GM12878 (cell line): ENCODE results near the gene SPRY4. TPM values are rescaled to one million over a fixed set of nuclear protein-coding genes. Genes with fewer than 3 reads are reported as not detected.

Experiments
- ATAC-seq: fragments of 200-7000 bp; cut with Tn5 transposase; 3 replicates; pipeline ENCODE4 v1.9.1; 2020; ENCODE audit warnings: mild to moderate bottlenecking, moderate library complexity
- BruUV-seq: library from RNA; stranded (reverse); fragments of 400-500 nt; replicated peaks from 2 replicates; lab custom pipeline; 2021; lab: Mats Ljungman, UMichigan
- CTCF ChIA-PET: fragments of 300-600 bp; sonication (Branson Sonifier 250); formaldehyde crosslinking; extraction: SDS; loops from one replicate; lab custom pipeline; 2021; ENCODE audit warnings: inconsistent platforms; lab: Yijun Ruan, JAX
- POLR2A ChIA-PET: fragments of 350-600 bp; formaldehyde crosslinking; extraction: SDS; loops from one replicate; lab custom pipeline; 2021; ENCODE audit warnings: inconsistent platforms; lab: Charles Lee
- RAD21 ChIA-PET: fragments of 300-600 bp; sonication (Branson Sonifier 250); formaldehyde crosslinking; loops from one replicate; lab custom pipeline; 2023; ENCODE audit warnings: antibody characterized with exemption; ENCODE audit not compliant: unreplicated experiment; lab: Charles Lee
- SMC1A ChIA-PET: fragments of 300-600 bp; sonication (Branson Sonifier 250); formaldehyde crosslinking; loops from one replicate; lab custom pipeline; 2023; ENCODE audit not compliant: unreplicated experiment, uncharacterized antibody; lab: Charles Lee
- DNase-seq: peaks from one replicate; pipeline ENCODE4 v3.0.0-alpha.2; 2011; ENCODE audit warnings: low read depth, low spot score
- FAIRE-seq: peaks from 3 replicates; lab custom pipeline; 2011; peaks lifted over from hg19 to GRCh38; lab: Jason Lieb, UNC
- H2AFZ ChIP-seq: 2 replicates; pipeline ENCODE4 v1.6.0; 2011; ENCODE audit warnings: low read depth, low read length, control low read depth; ENCODE audit not compliant: control insufficient read depth
- H3K27ac ChIP-seq: 2 replicates; pipeline ENCODE4 v1.5.1; 2011; ENCODE audit warnings: control low read depth; ENCODE audit not compliant: control insufficient read depth, insufficient read depth
- H3K27me3 ChIP-seq, 2 experiments: replicated peaks in 1 of 2; 2 replicates each; pipeline versions ENCODE4 v1.6.0 to v1.6.1; 2011; ENCODE audit warnings: low read length in 1 of 2; ENCODE audit not compliant: control insufficient read depth in 2 of 2, insufficient read depth in 2 of 2
- H3K36me3 ChIP-seq, 2 experiments: 2 replicates each; pipeline ENCODE4 v1.5.1; 2011; ENCODE audit warnings: low read length in 1 of 2; ENCODE audit not compliant: control insufficient read depth in 2 of 2, insufficient read depth in 2 of 2
- H3K4me1 ChIP-seq: 2 replicates; pipeline ENCODE4 v1.6.1; 2011; ENCODE audit warnings: mild to moderate bottlenecking, low read length, moderate library complexity, mixed read lengths; ENCODE audit not compliant: control insufficient read depth, insufficient read depth
- H3K4me2 ChIP-seq: 2 replicates; pipeline ENCODE4 v1.6.0; 2011; ENCODE audit warnings: control low read depth; ENCODE audit not compliant: control insufficient read depth, insufficient read depth
- H3K4me3 ChIP-seq: fragments of 200-600 bp; sonication (generic); 2 replicates; pipeline ENCODE4 v1.5.1; 2016
- H3K79me2 ChIP-seq: 2 replicates; pipeline ENCODE4 v1.6.0; 2011; ENCODE audit warnings: low read length; ENCODE audit not compliant: control insufficient read depth, insufficient read depth
- H3K9ac ChIP-seq: 2 replicates; pipeline ENCODE4 v1.8.0; 2011; ENCODE audit warnings: low read length, control low read depth, mixed read lengths; ENCODE audit not compliant: control insufficient read depth, insufficient read depth
- H3K9me3 ChIP-seq: replicated peaks from 3 replicates; pipeline ENCODE4 v1.5.1; 2011; ENCODE audit warnings: mild to moderate bottlenecking, low read length; ENCODE audit not compliant: control insufficient read depth, insufficient read depth
- H4K20me1 ChIP-seq: 2 replicates; pipeline ENCODE4 v1.6.0; 2011; ENCODE audit not compliant: control insufficient read depth, insufficient read depth
- BACH1 ChIP-seq: fragments of 450-650 bp; IDR thresholded peaks from 2 replicates; pipeline ENCODE4 v1.6.1; 2017; ENCODE audit warnings: mild to moderate bottlenecking, borderline replicate concordance
- CEBPB ChIP-seq, 2 experiments: fragments of 150-350 bp in 1 of 2; IDR thresholded peaks; 2 replicates each; pipeline ENCODE4 v1.6.1; 2012 to 2014; ENCODE audit warnings: low read depth in 2 of 2, low read length in 2 of 2, borderline replicate concordance in 1 of 2, inconsistent platforms in 1 of 2
- CHD1 ChIP-seq: IDR thresholded peaks from 2 replicates; pipeline ENCODE4 v1.6.1; 2012; ENCODE audit warnings: low read depth, low read length, improper control_type of control experiment
- ETV6 ChIP-seq, 2 experiments: fragments of 450-650 bp in 1 of 2; IDR thresholded peaks in 1 of 2; conservative IDR thresholded peaks in 1 of 2; 2 replicates each; pipeline ENCODE4 v1.6.1; 2014; ENCODE audit warnings: antibody characterized with exemption in 1 of 2, borderline replicate concordance in 1 of 2, low read depth in 1 of 2, mild to moderate bottlenecking in 1 of 2, moderate library complexity in 1 of 2
- PAX5 ChIP-seq: IDR thresholded peaks from 2 replicates; pipeline ENCODE4 v1.6.1; 2011; ENCODE audit warnings: low read depth, low read length, borderline replicate concordance
- POLR2A ChIP-seq: IDR thresholded peaks from 2 replicates; pipeline ENCODE4 v1.6.1; 2011; ENCODE audit warnings: low read depth, mild to moderate bottlenecking, low read length
- SMAD5 ChIP-seq: IDR thresholded peaks from 2 replicates; pipeline ENCODE4 v1.6.1; 2016; ENCODE audit warnings: antibody characterized with exemption, low read depth
- SMARCA5 ChIP-seq: fragments of 450-650 bp; IDR thresholded peaks from 2 replicates; pipeline ENCODE4 v1.6.1; 2017; ENCODE audit warnings: mild to moderate bottlenecking
- TBL1XR1 ChIP-seq: IDR thresholded peaks from 2 replicates; pipeline ENCODE4 v1.6.1; 2012; ENCODE audit warnings: low read depth, low read length, improper control_type of control experiment
- WGBS: methylation state at CpG from one replicate; pipeline ENCODE4 v1.1.6; 2016; ENCODE audit warnings: low lambda C conversion rate; ENCODE audit not compliant: insufficient replicate concordance, insufficient coverage; ENCODE audit errors: missing lambda C conversion rate; 5-methylcytosine and 5-hydroxymethylcytosine counted together
- in situ Hi-C: fragments of 300-500 bp; cut with MboI; formaldehyde crosslinking; loops from 9 replicates; pipeline ENCODE4 v1.14.3; 2018; ENCODE audit warnings: mixed read lengths
- intact Hi-C: fragments of 100-400 bp; cut with micrococcal nuclease; formaldehyde crosslinking; loops from one replicate; pipeline ENCODE4 v1.14.2; 2022; ENCODE audit not compliant: unreplicated experiment
- polyA plus RNA-seq, 11 experiments: library from polyadenylated mRNA; depleted of rRNA in 4 of 11; unstranded in 6 of 11; stranded (reverse) in 5 of 11; fragments of >200 nt; fragmentation: Nextera tagmentation in 4 of 11; fragmentation: Illumina TruSeq in 1 of 11; extraction: Ambion mirVana in 4 of 11; extraction: Trizol in 1 of 11; gene quantifications; 1 replicate in 1 of 11; 2 replicates in 10 of 11; pipeline versions ENCODE4 v1.2.1 to v1.2.3, GENCODE V29; 2011 to 2016; ENCODE audit warnings: inconsistent platforms in 2 of 11, missing spikeins in 2 of 11, low read depth in 1 of 11
- total RNA-seq, 4 experiments: library from RNA; depleted of rRNA in 3 of 4; stranded (reverse); fragments of >200 nt in 3 of 4; fragmentation: Illumina TruSeq in 1 of 4; extraction: Trizol in 1 of 4; gene quantifications; 2 replicates each; pipeline versions ENCODE4 v1.2.1 to v1.2.3, GENCODE V29; 2013 to 2021
- TF ChIP-seq, protein P1 (sequence below): fragments of 450-650 bp; IDR thresholded peaks from 2 replicates; pipeline ENCODE4 v1.6.1; 2017; ENCODE audit warnings: mild to moderate bottlenecking, low read depth, inconsistent platforms; ENCODE audit not compliant: poor library complexity, severe bottlenecking
- TF ChIP-seq, protein P2 (sequence below): IDR thresholded peaks from 2 replicates; pipeline ENCODE4 v1.6.1; 2011; ENCODE audit warnings: mild to moderate bottlenecking, low read depth, low read length, moderate library complexity; ENCODE audit not compliant: insufficient replicate concordance
- TF ChIP-seq, protein P3 (sequence below): IDR thresholded peaks from 2 replicates; pipeline ENCODE4 v1.6.1; 2011; ENCODE audit warnings: low read depth, low read length, improper control_type of control experiment, borderline replicate concordance
- TF ChIP-seq, protein P4 (sequence below): fragments of 450-650 bp; IDR thresholded peaks from 2 replicates; pipeline ENCODE4 v1.6.1; 2014; ENCODE audit warnings: mild to moderate bottlenecking
- TF ChIP-seq, protein P5 (sequence below): fragments of 450-650 bp; IDR thresholded peaks from 2 replicates; pipeline ENCODE4 v1.6.1; 2018; ENCODE audit warnings: borderline replicate concordance, mild to moderate bottlenecking; ENCODE audit not compliant: partially characterized antibody

Gene SPRY4
- total and polyA plus RNA-seq, 10 of the 15 experiments (the other 5 are each of a cell fraction or from before 2014, with no cell fraction given): 0.04 to 1.4 (median 0.18) TPM; not detected in 1

DNA sequence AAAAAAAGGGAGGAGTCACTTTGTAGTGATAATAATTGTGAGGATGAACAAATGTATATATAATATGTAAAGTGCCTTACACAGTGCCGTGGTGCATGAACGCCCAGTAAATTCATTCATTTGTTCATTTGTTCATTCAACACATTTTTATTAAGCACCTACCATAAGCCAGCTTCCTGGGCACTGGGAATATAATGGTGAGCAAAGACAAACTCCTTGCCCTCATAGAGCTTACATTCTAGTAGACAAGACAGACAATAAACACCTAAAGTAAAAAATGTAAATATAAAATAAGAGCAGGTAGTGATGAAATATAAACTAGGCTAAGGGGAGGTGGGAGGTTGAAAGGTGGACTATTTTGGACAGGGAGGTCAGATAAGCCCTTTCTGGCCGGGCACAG is 32.0 kb downstream of the SPRY4 start:
- CTCF ChIA-PET: no interaction called here
- Histone ChIP-seq H3K9me3 (no peaks in the 10 kb centered on the region), H3K4me1 (peaks cover 3% of the 10 kb centered on the region), H3K79me2 (no peaks in the 10 kb centered on the region), H3K36me3 (no peaks in the 10 kb centered on the region), H3K27me3 (no peaks in the 10 kb centered on the region), H4K20me1 (no peaks in the 10 kb centered on the region), H3K4me3 (no peak overlapping the region), H3K4me2 (no peak overlapping the region), H3K9ac (no peak overlapping the region), H3K27ac (no peak overlapping the region), H2AFZ (no peak overlapping the region)
- FAIRE-seq (no peak), ATAC-seq (no peak), DNase-seq (no peak)
- intact Hi-C loops: no loop called here
- 63% methylated on average over 3 of the region's 3 CpGs for WGBS
- in situ Hi-C loops: no loop called here
- RAD21 ChIA-PET: no interaction called here
- no peak for TF ChIP-seq PAX5
- no peak for TF ChIP-seq CEBPB (IDR thresholded peaks at IDR 0.05; ENCODE audit: borderline replicate concordance in 1 of 2, low read depth in 2 of 2, low read length in 2 of 2)
- TF ChIP-seq TBL1XR1: no peak
- TF ChIP-seq, protein P1, sequence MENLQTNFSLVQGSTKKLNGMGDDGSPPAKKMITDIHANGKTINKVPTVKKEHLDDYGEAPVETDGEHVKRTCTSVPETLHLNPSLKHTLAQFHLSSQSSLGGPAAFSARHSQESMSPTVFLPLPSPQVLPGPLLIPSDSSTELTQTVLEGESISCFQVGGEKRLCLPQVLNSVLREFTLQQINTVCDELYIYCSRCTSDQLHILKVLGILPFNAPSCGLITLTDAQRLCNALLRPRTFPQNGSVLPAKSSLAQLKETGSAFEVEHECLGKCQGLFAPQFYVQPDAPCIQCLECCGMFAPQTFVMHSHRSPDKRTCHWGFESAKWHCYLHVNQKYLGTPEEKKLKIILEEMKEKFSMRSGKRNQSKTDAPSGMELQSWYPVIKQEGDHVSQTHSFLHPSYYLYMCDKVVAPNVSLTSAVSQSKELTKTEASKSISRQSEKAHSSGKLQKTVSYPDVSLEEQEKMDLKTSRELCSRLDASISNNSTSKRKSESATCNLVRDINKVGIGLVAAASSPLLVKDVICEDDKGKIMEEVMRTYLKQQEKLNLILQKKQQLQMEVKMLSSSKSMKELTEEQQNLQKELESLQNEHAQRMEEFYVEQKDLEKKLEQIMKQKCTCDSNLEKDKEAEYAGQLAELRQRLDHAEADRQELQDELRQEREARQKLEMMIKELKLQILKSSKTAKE: no peak
- TF ChIP-seq, protein P2, sequence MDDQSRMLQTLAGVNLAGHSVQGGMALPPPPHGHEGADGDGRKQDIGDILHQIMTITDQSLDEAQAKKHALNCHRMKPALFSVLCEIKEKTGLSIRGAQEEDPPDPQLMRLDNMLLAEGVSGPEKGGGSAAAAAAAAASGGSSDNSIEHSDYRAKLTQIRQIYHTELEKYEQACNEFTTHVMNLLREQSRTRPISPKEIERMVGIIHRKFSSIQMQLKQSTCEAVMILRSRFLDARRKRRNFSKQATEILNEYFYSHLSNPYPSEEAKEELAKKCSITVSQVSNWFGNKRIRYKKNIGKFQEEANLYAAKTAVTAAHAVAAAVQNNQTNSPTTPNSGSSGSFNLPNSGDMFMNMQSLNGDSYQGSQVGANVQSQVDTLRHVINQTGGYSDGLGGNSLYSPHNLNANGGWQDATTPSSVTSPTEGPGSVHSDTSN: no peak
- TF ChIP-seq SMARCA5: no peak
- TF ChIP-seq, protein P3, sequence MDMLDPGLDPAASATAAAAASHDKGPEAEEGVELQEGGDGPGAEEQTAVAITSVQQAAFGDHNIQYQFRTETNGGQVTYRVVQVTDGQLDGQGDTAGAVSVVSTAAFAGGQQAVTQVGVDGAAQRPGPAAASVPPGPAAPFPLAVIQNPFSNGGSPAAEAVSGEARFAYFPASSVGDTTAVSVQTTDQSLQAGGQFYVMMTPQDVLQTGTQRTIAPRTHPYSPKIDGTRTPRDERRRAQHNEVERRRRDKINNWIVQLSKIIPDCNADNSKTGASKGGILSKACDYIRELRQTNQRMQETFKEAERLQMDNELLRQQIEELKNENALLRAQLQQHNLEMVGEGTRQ: no peak
- TF ChIP-seq BACH1: no peak
- no peak for TF ChIP-seq SMAD5
- no peak for TF ChIP-seq CHD1
- TF ChIP-seq, protein P4, sequence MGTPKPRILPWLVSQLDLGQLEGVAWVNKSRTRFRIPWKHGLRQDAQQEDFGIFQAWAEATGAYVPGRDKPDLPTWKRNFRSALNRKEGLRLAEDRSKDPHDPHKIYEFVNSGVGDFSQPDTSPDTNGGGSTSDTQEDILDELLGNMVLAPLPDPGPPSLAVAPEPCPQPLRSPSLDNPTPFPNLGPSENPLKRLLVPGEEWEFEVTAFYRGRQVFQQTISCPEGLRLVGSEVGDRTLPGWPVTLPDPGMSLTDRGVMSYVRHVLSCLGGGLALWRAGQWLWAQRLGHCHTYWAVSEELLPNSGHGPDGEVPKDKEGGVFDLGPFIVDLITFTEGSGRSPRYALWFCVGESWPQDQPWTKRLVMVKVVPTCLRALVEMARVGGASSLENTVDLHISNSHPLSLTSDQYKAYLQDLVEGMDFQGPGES: no peak
- TF ChIP-seq, protein P5, sequence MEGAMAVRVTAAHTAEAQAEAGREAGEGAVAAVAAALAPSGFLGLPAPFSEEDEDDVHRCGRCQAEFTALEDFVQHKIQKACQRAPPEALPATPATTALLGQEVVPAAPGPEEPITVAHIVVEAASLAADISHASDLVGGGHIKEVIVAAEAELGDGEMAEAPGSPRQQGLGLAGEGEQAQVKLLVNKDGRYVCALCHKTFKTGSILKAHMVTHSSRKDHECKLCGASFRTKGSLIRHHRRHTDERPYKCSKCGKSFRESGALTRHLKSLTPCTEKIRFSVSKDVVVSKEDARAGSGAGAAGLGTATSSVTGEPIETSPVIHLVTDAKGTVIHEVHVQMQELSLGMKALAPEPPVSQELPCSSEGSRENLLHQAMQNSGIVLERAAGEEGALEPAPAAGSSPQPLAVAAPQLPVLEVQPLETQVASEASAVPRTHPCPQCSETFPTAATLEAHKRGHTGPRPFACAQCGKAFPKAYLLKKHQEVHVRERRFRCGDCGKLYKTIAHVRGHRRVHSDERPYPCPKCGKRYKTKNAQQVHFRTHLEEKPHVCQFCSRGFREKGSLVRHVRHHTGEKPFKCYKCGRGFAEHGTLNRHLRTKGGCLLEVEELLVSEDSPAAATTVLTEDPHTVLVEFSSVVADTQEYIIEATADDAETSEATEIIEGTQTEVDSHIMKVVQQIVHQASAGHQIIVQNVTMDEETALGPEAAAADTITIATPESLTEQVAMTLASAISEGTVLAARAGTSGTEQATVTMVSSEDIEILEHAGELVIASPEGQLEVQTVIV: no peak
- no peak for TF ChIP-seq POLR2A
- no peak for TF ChIP-seq ETV6 (conservative IDR thresholded peaks at IDR 0.05 in 1 of 2, IDR thresholded peaks at IDR 0.05 in 1 of 2; ENCODE audit: borderline replicate concordance in 1 of 2, low read depth in 1 of 2)
- SMC1A ChIA-PET: no interaction called here
- POLR2A ChIA-PET: no interaction called here
- no TSS peak for BruUV-seq
